ENCODE measurements around the gene SSX4. TPM values are rescaled to one million over a fixed set of nuclear protein-coding genes. Genes with fewer than 3 reads are reported as not detected.

Gene SSX4, protein sequence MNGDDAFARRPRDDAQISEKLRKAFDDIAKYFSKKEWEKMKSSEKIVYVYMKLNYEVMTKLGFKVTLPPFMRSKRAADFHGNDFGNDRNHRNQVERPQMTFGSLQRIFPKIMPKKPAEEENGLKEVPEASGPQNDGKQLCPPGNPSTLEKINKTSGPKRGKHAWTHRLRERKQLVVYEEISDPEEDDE
- not detected in 2 replicates for total RNA-seq

DNA sequence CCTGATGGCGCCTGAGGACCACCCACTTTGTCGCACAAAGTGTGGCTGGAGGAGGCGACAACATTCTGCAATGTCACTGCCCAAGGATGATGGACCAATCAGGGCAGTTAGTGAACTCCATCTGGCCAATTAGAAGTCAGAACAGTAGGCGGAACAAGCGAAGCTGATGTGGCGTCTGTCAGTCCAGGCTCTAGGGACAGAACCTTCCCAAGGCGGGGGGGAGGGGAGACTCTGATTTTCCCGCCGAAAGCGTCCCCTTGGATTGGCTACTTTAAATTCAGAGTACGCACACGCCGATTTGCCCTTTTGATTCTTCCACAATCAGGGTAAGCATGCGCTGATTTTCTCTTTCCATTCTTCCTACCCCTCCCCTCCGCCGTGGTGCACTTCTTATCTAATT is at the start of gene SSX4:
Gene SSX4, plus strand, starts transcription at position 301 of the 400 bp plus-strand sequence. CDS start 515 bp downstream, outside the sequence.

DNA sequence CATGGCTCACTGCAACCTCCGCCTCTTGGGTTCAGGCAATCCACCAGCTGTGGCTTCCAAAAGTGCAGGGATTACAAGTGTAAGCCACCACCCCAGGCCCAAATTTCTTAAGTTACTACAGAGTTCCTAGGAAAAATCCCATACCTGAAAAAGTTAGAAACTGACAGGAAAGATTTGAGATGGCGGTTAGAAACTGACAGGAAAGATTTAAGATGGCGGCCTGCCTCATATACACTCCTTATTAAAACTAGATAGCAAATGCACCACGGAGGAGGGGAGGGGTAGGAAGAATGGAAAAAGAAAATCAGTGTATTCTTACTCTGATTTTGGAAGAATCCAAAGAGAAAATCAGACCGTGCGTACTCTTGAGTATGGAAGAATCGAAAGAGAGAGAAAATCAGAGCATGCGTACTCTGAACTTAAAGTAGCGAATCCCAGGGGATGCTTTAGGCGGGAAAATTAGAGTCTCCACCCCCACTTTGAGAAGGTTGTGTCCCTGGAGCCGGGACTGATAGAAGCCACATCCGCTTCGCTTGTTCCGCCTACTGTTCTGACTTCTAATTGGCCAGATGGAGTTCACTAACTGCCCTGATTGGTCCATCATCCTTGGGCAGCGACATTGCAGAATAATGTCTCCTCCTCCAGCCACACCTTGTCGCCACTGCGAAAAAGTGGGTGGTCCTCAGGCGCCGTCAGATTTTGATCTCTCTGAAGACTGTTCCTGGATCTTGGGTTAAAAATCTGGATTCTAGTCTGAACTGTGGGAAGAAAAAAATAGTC is 26.8 kb upstream of the SSX4 start, which contains the start of gene SSX3:
Gene SSX3, minus strand, starts transcription at position 389 of the 780 bp plus-strand sequence. CDS start 1,454 bp downstream, outside the sequence.

DNA sequence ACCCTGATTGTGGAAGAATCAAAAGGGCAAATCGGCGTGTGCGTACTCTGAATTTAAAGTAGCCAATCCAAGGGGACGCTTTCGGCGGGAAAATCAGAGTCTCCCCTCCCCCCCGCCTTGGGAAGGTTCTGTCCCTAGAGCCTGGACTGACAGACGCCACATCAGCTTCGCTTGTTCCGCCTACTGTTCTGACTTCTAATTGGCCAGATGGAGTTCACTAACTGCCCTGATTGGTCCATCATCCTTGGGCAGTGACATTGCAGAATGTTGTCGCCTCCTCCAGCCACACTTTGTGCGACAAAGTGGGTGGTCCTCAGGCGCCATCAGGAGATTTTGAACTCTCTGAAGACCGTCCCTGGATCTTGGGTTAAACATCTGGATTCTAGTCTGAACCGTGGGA is 28.5 kb downstream of the SSX4 start, which contains the start of gene SSX4B:
Gene SSX4B, minus strand, starts transcription at position 101 of the 400 bp plus-strand sequence. CDS start 588 bp downstream, outside the sequence.

Small RNAs within 50 kb of the gene (small RNA-seq; reads per million reads assigned to genes)
- gene AL606490.4 (not detected), gene AL606490.7 (not detected), gene AL606490.9 (not detected)

Other genes with a start within 250 kb of the SSX4 start
- gene SSX5, start 186.7 kb upstream of the SSX4 start, total RNA-seq = not detected in 2 replicates
- not detected in 2 replicates for gene SSX1, start 128.1 kb upstream of the SSX4 start, total RNA-seq
- not detected in 2 replicates for gene SSX3, start 26.8 kb upstream of the SSX4 start, total RNA-seq
- not detected in 2 replicates for gene SSX4B, start 28.4 kb downstream of the SSX4 start, total RNA-seq
- gene SLC38A5, start 86.7 kb downstream of the SSX4 start, total RNA-seq = 21.3 and 26.4 TPM in 2 replicates
- 38.6 and 38.9 TPM in 2 replicates for gene FTSJ1, start 92.7 kb downstream of the SSX4 start, total RNA-seq
- gene PORCN, start 125.5 kb downstream of the SSX4 start, total RNA-seq = 8.6 and 12.2 TPM in 2 replicates
- gene EBP, start 138.3 kb downstream of the SSX4 start, total RNA-seq = 33.8 and 37.8 TPM in 2 replicates
- 7.2 and 7.8 TPM in 2 replicates for gene TBC1D25, start 156.2 kb downstream of the SSX4 start, total RNA-seq
- 362 and 640 TPM in 2 replicates for gene RBM3, start 190.9 kb downstream of the SSX4 start, total RNA-seq
- 89.5 and 94.5 TPM in 2 replicates for gene WDR13, start 214.0 kb downstream of the SSX4 start, total RNA-seq